Left renal pelvis (tissue), 4 donors: ENCODE data around the gene WWOX. TPM values are rescaled to one million over a fixed set of nuclear protein-coding genes. Genes with fewer than 3 reads are reported as not detected.
A peak's percentile ranks its signal among the peaks of the same experiment; 100 is the strongest.
"Not testable (repeated sequence)": the region's sequence is repeated elsewhere in the genome, so short reads cannot be mapped to it uniquely, and the experiment has no call there.

Experiments used
- DNase-seq, 4 donors: peaks; one replicate each; pipeline ENCODE4 v3.0.0-alpha.2; 2013; ENCODE audit warnings: low read depth in 4 of 4, low spot score in 3 of 4
- polyA plus RNA-seq, 4 donors: library from polyadenylated mRNA; unstranded; fragments of 120-200 nt; gene quantifications; one replicate each; pipeline ENCODE4 v1.2.1, GENCODE V29; 2013; ENCODE audit not compliant: insufficient read length in 4 of 4

The WWOX gene
- polyA plus RNA-seq = 10 to 100 TPM; 19.6 to 43.2 (median 39.7) TPM

- DNase-seq = peak; percentile 92 to 96 (median 95)
These were observed at the start of gene WWOX for GRCh38 chr16:78099271-78100111. Gene WWOX (plus strand): TSS chr16:78099654.

- DNase-seq = no peak
These were observed 48.6 kb upstream of the WWOX start for GRCh38 chr16:78050734-78051400.

- no peak for DNase-seq
These were observed 41.5 kb upstream of the WWOX start for GRCh38 chr16:78057803-78058564.

- not testable (repeated sequence) for DNase-seq
These were observed 39.6 kb upstream of the WWOX start for GRCh38 chr16:78059806-78060205.

- DNase-seq = no peak
These were observed 39.2 kb upstream of the WWOX start for GRCh38 chr16:78060295-78060694.

- DNase-seq = no peak
These were observed 38.6 kb upstream of the WWOX start for GRCh38 chr16:78060809-78061208.

- DNase-seq = no peak
These were observed 34.1 kb upstream of the WWOX start for GRCh38 chr16:78065319-78065718.

GRCh38 chr16:78069913-78070312, 29.5 kb upstream of the WWOX start:
- no peak for DNase-seq

GRCh38 chr16:78072275-78072674, 27.2 kb upstream of the WWOX start:
- DNase-seq = no peak

GRCh38 chr16:78075800-78076199, 23.7 kb upstream of the WWOX start:
- DNase-seq = no peak

- DNase-seq = no peak
These were observed 18.1 kb upstream of the WWOX start for GRCh38 chr16:78081341-78081740.

GRCh38 chr16:78091419-78091818, 8.0 kb upstream of the WWOX start:
- no peak for DNase-seq

- no peak for DNase-seq
These were observed 6.7 kb upstream of the WWOX start for GRCh38 chr16:78092758-78093157.

GRCh38 chr16:78094166-78094565, 5.3 kb upstream of the WWOX start:
- no peak for DNase-seq

GRCh38 chr16:78094998-78095397, 4.5 kb upstream of the WWOX start:
- no peak for DNase-seq

- DNase-seq = no peak
These were observed 3.1 kb upstream of the WWOX start for GRCh38 chr16:78096386-78096785.

GRCh38 chr16:78097548-78097947, 1.9 kb upstream of the WWOX start:
- no peak for DNase-seq

- DNase-seq = no peak
These were observed 1.4 kb upstream of the WWOX start for GRCh38 chr16:78098087-78098486.

- no peak for DNase-seq
These were observed 721 bp upstream of the WWOX start for GRCh38 chr16:78098595-78099270.

GRCh38 chr16:78100112-78100467, 636 bp downstream of the WWOX start:
- DNase-seq = no peak

GRCh38 chr16:78102122-78102660, 2.7 kb downstream of the WWOX start:
- no peak for DNase-seq
